ENCODE data around the gene ARID5A.
"Not testable (repeated sequence)": the region's sequence is repeated elsewhere in the genome, so short reads cannot be mapped to it uniquely, and the experiment has no call there.

The ARID5A gene

GRCh38 chr2:96541398-96542152 is 5.0 kb downstream of the ARID5A start:
- DNase-seq = peak in 1 of 6 experiments; percentile 37

- DNase-seq = no peak
Measured at GRCh38 chr2:96542357-96542977, 5.9 kb downstream of the ARID5A start.

- peak in 1 of 6 experiments; percentile 31 for DNase-seq
Measured at GRCh38 chr2:96546321-96546720, 9.8 kb downstream of the ARID5A start.

- DNase-seq = no peak
Measured at GRCh38 chr2:96546797-96547196, 10.2 kb downstream of the ARID5A start.

- peak in 1 of 6 experiments; percentile 21 for DNase-seq
Measured at GRCh38 chr2:96547203-96547641, 10.7 kb downstream of the ARID5A start.

GRCh38 chr2:96547731-96548171 is 11.2 kb downstream of the ARID5A start:
- DNase-seq = no peak

GRCh38 chr2:96548558-96549465 is 12.3 kb downstream of the ARID5A start:
- no peak for DNase-seq

- no peak for DNase-seq
Measured at GRCh38 chr2:96549466-96549785, 12.9 kb downstream of the ARID5A start.

GRCh38 chr2:96549967-96550786 is 13.6 kb downstream of the ARID5A start:
- DNase-seq = no peak

- DNase-seq = no peak
Measured at GRCh38 chr2:96550787-96551604, 14.4 kb downstream of the ARID5A start.

GRCh38 chr2:96551605-96552314 is 15.2 kb downstream of the ARID5A start:
- no peak for DNase-seq

GRCh38 chr2:96552315-96553175 is 16.0 kb downstream of the ARID5A start:
- no peak for DNase-seq

- no peak for DNase-seq
Measured at GRCh38 chr2:96553176-96553956, 16.8 kb downstream of the ARID5A start.

GRCh38 chr2:96553957-96554292 is 17.4 kb downstream of the ARID5A start:
- not testable (repeated sequence) for DNase-seq

GRCh38 chr2:96554293-96555145 is 18.0 kb downstream of the ARID5A start:
- peak; percentile 44 to 78 (median 64) for DNase-seq

- DNase-seq = no peak
Measured at GRCh38 chr2:96555146-96555610, 18.6 kb downstream of the ARID5A start.

- no peak for DNase-seq
Measured at GRCh38 chr2:96556441-96557330, 20.1 kb downstream of the ARID5A start.

Measured in stimulated activated naive CD4-positive, alpha-beta T cell (primary cell).